HG03097 (cell line): ENCODE results near the gene PTGFR.

Experiments
- ATAC-seq: cut with Tn5 transposase; IDR thresholded peaks from one replicate; pipeline ENCODE4 v1.9.1; 2021; ENCODE audit not compliant: unreplicated experiment, low FRiP score

The PTGFR gene

GRCh38 chr1:78577257-78578100 is 86.7 kb downstream of the PTGFR start:
- ATAC-seq: no peak

GRCh38 chr1:78586572-78586971 is 95.8 kb downstream of the PTGFR start:
- ATAC-seq: no peak

- no peak for ATAC-seq
Measured at GRCh38 chr1:78587211-78587610, 96.4 kb downstream of the PTGFR start.
